Peyer's patch (tissue), 4 donors: ENCODE results near the gene DDAH1.

ENCODE experiments used
- POLR2A ChIP-seq, 2 donors: fragments of 450-650 bp; IDR thresholded peaks; one replicate each; pipeline ENCODE4 v1.5.1; 2017; ENCODE audit warnings: antibody characterized with exemption in 2 of 2, mild to moderate bottlenecking in 2 of 2, moderate library complexity in 2 of 2
- TF ChIP-seq, protein P1 (sequence below), 6 experiments: fragments of 450-650 bp in 4 of 6; fragments of 200-600 bp in 2 of 6; sonication (generic) in 1 of 6; IDR thresholded peaks; one replicate each; pipeline ENCODE4 v1.5.1; 2017 to 2019; ENCODE audit warnings: antibody characterized with exemption in 6 of 6, mild to moderate bottlenecking in 3 of 6, moderate library complexity in 1 of 6

DNA sequence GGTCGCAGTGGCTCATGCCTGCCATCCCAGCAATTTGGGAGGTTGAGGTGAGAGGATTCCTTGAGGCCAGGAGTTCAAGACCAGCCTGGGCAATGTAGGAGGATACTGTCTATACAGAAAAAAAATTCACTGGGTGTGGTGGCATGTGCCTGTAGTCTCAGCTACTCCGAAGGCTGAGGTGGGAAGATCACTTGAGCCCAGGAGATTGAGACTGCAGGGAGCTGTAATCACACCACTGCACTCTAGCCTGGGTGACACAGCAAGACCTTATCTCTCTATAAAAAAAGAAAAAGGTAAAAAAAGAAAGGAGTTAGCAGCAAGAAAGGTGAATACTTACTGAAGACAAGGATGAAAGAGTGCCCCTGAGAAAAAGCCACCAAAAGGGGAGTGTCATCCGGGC, 164.8 kb downstream of the DDAH1 start:
- no peak for TF ChIP-seq POLR2A (IDR thresholded peaks at IDR 0.05)
- TF ChIP-seq, protein P1, sequence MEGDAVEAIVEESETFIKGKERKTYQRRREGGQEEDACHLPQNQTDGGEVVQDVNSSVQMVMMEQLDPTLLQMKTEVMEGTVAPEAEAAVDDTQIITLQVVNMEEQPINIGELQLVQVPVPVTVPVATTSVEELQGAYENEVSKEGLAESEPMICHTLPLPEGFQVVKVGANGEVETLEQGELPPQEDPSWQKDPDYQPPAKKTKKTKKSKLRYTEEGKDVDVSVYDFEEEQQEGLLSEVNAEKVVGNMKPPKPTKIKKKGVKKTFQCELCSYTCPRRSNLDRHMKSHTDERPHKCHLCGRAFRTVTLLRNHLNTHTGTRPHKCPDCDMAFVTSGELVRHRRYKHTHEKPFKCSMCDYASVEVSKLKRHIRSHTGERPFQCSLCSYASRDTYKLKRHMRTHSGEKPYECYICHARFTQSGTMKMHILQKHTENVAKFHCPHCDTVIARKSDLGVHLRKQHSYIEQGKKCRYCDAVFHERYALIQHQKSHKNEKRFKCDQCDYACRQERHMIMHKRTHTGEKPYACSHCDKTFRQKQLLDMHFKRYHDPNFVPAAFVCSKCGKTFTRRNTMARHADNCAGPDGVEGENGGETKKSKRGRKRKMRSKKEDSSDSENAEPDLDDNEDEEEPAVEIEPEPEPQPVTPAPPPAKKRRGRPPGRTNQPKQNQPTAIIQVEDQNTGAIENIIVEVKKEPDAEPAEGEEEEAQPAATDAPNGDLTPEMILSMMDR (IDR thresholded peaks at IDR 0.05): no peak
